Endometrium (tissue), 2 donors: ENCODE data around the gene CORO2A.
"Not testable (repeated sequence)": the region's sequence is repeated elsewhere in the genome, so short reads cannot be mapped to it uniquely, and the experiment has no call there.

ENCODE experiments used
- FAIRE-seq: peaks from 2 replicates; lab custom pipeline; 2012; peaks lifted over from hg19 to GRCh38; lab: Jason Lieb, UNC
- donor health status: control.
- donor health status: control.

Gene CORO2A

DNA sequence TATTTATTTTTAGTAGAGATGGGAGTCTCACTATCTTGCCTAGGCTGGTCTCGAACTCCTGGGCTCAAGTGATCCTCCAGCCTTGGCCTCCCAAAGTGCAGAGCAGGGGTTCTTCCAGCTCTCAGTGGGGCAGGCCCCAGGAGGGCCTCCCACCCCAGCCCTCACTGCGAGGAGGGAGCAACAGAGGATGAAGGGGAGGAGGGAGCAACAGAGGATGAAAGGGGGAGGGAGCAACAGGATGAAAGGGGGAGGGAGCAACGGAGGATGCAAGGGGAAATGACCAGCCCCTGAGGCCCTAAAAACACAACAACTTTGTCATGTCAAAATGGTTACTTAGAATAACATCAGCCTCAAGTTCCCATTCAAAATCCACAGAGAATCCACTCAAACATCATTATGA lies 83.4 kb downstream of the CORO2A start:
- no peak for FAIRE-seq

DNA sequence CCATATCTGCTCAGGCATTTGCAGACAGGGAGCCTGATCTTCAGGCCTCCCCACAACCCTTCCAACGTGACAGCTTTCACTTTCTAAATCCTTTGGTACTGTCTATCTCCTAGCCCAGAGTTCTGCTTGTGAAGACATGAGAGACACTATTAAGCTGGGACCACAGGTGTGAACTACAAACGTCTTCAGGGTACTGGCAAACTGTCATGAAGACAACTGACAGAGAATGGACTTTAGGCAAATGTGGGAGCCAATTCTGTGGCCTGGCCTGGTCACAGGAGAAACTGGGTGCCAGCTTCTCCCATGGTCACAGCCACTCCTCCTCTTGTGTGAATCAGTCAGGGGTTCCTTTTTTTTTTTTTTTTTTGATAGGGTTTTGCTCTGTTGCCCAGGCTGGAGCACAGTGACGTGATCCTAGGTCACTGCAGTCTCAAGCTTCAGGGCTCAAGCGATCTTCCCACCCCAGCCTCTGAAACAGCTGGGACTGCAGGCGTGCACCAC lies 83.9 kb downstream of the CORO2A start:
- no peak for FAIRE-seq

DNA sequence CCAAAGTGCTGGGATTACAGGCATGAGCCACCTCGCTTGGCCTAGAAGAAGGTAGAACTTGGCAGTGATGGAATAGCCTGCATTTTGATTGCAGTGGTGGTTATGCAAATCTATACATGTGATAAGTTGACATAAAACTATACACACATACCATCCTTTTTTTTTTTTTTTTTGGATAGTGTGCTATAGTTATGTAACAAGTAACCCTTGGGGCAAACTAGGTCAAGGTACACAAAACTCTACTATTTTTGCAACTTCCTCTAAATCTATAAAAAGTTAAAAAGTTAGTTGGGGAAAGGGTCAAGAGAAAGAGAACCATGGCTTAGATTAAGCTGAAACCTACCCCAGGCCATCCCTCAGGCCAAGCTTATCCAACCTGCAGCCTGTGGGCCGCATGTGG lies 84.5 kb downstream of the CORO2A start:
- FAIRE-seq: no peak

DNA sequence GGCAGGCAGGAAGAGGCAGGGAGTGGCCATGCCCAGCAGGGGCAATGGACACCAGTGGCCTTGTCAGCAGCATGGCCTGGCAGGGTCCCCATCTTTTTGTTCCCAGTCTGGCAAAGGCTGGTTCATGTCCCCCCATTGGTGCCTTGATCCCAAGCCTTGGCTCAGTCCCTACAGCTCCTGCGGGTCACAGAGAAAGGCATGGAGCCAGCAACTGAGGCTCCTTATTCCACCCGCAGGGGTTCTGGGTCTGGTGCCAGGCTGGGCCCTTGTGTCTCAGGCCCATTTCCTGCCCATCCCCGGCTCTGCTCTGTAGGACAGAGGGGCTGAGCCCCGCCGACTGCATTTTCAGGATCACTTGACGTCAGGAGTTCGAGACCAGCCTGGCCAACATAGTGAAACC lies 87.4 kb downstream of the CORO2A start:
- no peak for FAIRE-seq

DNA sequence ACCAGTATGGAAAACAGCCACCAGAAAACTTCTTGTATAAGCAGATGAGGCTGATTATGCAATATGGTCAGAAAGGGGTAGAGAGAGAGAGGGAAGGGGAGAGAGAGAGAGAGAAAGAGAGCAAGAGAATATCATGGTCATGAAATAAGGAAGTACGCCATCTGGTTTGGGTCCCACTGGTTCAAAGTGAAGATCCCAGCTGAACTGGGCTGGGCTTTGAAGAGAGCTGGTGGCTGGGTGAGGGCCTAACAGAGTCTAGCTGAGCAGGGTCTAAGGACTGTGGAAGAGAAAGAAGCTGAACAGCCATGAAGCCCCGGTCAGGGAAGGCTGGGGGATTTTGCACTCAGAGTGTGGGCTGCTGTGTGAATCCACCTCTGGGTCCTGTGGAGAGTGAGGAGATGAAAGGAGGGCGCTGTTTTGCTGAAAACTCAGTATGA lies 88.0 kb downstream of the CORO2A start:
- no peak for FAIRE-seq

DNA sequence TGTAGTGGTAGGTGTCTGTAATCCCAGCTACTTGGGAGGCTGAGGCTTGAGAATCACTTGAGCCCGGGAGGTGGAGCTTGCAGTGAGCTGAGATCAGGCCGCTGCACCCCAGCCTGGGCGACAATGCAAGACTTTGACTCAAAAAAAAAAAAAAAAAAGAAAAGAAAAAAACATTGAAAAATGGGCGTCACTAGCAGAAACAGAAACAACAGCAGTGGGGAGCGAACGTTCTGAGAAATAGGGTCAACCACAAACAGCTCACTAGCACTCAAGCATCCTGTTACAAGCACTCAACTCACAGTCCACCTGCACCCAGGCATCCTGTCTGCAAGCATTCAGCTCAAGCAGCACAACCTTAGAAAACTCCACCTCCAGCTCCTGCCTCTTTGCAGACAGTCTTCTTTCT lies 90.6 kb downstream of the CORO2A start:
- no peak for FAIRE-seq

DNA sequence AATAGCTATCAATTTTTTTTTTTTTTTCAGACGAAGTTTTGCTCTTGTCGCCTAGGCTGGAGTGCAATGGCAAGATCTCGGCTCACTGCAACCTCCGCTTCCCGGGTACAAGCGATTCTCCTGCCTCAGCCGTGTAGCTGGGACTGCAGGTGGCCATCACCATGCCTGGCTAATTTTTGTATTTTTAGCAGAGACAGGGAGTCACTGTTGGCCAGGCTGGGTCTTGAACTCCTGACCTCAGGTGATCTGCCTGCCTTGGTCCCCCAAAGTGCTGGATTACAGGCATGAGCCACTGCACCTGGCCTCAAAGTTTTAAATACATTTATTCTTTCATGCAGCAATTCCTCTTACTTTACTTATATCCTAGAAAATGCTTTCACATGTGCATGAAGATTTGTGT lies 91.0 kb downstream of the CORO2A start:
- FAIRE-seq: no peak

DNA sequence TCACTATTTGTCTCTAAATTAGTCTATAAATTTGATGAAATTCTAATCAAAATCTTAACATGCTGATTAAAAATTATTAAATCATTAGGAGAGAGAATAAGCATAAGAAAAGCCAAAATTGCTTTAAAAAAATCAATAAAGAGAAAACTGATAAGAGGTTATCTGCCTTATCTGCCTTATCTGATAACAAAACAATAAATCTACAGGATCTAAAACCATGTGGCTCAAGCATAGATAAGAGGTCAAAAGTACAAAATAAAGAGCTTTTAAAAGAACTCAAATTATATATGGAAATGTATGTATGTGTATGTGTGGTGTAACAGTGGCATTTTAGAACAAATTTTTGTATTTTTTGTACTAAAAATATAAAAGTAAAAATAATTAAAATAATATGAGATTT lies 92.0 kb downstream of the CORO2A start:
- no peak for FAIRE-seq

DNA sequence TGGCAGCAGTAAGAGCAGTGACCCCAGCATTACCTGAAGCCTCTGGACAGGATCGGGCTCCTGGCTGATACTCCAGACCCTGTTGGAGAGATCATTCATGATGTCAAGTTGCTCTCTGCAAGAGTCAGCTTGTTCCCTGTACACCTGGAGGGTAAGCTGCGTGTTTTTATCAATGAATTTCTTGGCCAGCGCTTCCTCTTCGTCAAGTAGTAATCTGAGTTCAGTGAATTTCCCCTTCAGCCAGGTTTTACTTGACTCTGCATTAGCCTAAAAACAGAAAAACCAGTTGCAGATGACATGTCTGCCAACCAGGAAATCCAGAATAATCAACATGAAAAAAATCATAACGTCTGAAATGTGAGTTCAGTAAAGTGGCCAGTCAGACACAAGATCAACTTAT lies 92.5 kb downstream of the CORO2A start:
- no peak for FAIRE-seq

DNA sequence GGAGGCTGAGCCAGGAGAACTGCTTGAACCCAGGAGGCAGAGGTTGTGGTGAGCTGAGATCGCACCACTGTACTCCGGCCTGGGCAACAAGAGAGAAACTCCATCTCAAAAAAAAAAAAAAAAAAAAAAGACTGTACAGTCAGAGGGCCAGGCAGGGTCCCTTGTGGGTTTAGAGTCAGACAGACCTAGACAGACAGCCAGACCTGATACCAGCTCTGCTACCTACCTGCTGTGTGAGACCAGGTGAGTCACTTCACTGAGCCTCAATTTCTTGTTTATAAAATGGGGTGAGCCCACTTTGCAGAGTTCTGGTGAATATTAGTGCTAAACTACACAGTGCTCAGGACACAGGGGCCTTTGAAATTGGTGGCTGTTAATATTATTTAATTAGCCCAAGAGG lies 93.1 kb downstream of the CORO2A start:
- FAIRE-seq: no peak

DNA sequence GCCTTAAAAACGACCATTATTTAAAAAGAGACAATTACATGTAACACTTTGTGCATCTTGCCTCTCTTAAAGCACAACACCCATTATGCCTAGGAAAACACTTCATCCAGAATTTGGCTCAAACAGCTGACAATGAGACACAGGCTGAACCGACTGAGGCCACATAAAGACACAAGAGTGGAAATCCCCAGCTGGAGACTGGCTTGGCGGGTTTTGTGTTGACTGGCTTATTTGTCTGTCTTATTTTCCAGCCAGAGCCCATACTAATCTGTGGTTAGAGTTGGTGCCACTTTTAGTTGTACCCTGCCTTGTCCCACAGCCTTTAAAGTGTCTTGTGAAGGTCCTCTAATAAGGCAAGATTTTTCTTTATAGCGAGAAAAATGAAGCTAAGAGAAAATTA lies 94.6 kb downstream of the CORO2A start:
- FAIRE-seq: no peak

DNA sequence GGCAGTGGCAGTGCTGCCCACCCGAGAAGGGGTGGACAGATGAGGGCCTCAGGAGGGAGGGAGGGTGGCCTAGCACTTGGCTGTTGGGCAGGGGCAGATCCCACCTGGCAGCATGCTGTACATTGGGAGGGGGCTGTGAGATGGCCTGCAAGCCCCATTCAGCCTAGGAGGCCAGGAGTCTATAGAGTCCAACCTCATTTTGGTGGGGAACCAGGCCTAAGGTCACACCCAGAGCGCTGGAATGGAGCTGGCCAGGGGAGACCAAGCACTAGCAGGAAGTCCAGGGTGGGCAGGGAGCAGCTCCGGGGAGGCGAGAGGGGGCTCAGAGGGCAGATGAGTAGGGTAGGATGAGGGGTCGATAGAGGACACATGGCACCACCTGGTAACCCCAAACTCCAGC lies 96.3 kb downstream of the CORO2A start:
- FAIRE-seq: no peak

DNA sequence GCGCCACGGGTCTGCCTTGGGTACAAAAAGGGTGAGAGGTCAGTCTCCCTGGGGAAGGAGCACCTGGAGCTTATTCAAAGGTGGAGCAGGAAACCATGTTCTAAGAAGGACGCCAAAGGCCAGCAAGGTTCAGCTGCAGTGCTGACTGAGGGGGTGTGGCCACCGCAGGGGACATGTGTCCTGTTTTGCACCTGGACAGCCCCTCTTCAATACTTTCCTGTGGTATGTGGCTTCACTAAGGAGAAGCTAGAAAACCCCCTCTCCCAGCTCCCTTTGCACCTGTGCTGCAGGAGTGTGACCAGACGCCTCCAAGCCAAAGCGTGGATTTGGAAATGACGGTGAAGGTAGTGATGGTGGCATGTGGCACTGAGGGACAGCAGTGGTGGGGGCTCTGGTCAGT lies 97.0 kb downstream of the CORO2A start:
- no peak for FAIRE-seq

DNA sequence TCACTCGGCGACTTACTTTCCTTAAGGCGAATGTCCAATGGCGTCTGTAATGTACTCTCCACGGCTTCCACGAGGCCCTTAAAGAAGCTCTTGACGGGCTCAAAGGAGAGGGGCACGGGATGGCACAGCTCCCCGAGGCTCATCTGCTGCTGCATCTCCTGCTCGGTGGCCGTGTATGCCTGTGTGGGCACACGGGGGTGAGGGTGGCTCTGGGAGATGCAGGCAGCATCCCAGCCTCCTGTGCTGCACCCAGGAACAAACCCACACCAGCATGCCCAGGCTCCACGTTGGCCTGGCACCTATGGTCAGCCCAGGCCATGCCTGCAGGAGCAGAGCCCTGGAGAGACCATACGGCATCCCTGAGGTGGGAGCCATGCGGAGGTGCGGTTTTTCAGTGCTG lies 97.6 kb downstream of the CORO2A start:
- no peak for FAIRE-seq

DNA sequence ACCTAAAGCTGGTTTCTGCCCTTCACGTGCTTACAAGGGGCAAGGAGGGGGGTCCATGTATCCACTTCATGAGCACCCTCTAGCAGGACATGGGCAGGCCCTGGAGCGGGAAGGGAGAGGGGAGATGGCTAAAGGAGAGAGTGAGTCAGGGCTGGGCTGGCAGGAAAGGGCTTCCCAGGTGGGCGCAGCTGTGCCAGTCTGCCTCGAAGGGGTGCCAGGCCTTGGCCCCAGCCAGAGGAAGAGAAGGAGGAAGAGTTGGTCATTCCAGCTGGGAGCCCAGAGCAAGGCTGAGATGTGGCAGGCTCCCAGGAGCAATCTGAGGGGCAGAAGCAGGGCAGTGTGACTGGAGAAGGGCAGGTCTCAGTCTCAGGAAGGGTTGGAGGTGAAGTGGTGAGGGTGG lies 98.1 kb downstream of the CORO2A start:
- no peak for FAIRE-seq

DNA sequence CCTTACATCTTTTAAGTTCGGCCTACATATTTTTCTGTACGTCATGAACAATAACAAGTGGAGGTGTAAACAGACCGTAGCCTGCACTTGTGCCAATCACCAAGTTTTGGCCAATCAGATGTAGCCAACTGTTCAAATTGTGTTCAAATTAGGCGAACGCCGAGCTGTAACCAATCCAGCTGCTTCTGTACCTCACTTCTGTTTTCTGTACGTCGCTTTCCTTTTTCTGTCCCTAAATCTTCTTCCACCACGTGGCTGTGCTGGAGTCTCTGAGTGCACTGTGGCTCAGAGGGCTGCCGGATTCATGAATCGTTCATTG lies 99.9 kb downstream of the CORO2A start:
- FAIRE-seq: no peak

DNA sequence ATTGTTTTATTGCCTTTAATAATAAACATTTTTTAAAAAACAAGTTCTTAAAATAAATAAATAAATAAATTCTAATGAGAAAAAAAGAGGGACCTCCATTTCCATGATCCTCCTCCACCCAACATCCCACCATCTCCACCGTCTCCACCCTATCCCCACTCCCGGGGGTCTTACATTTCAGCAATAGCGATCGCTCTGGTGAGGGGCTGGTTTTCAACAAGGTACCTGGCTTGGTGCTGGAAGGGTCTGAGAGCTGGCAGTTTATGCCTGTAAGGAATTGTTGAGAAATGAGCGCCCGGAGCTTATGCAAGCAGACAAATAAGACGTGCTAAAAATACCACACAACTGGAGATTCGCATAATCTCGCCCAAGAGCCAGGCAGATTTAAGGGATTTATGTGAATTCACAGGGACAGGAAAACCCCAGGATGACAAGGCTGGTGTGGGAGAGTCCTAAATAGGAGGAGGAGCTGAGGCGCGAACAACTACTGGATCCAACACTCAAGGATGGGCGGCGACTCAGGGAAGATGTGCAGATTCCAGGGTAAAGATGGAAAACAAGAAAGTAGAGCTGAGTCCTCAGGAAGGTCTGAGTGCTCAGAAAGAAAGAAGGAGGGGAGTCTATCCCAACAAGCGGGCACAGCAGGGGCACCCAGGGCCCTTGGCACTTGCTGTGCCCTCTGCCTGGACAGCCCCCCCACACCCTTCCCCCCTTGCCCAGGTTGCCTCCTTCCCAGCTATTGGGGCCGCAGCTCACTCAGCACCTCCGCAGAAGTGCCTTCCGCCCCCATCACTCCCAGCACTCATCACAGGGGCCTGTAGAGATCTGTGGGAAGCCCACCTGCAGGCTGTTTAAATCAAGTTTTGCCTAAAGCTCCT lies 100.5 kb downstream of the CORO2A start:
- FAIRE-seq: no peak

DNA sequence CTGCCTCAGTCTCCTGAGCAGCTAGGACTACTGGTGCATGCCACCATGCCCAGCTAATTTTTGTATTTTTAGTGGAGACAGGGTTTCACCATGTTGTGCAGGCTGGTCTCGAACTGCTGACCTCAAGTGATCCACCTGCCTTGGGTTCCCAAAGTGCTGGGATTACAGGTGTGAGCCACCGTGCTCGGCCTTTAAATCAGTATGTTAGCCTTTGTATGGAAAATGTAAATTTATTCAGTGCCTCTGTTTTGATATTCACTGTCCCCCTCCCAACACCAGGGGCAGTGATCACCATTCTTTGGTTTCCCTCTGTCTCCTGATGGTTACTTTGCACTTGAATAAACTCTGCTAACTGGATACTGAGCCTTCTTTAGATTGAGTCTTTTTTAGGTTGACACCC lies 101.8 kb downstream of the CORO2A start:
- not testable (repeated sequence) for FAIRE-seq

DNA sequence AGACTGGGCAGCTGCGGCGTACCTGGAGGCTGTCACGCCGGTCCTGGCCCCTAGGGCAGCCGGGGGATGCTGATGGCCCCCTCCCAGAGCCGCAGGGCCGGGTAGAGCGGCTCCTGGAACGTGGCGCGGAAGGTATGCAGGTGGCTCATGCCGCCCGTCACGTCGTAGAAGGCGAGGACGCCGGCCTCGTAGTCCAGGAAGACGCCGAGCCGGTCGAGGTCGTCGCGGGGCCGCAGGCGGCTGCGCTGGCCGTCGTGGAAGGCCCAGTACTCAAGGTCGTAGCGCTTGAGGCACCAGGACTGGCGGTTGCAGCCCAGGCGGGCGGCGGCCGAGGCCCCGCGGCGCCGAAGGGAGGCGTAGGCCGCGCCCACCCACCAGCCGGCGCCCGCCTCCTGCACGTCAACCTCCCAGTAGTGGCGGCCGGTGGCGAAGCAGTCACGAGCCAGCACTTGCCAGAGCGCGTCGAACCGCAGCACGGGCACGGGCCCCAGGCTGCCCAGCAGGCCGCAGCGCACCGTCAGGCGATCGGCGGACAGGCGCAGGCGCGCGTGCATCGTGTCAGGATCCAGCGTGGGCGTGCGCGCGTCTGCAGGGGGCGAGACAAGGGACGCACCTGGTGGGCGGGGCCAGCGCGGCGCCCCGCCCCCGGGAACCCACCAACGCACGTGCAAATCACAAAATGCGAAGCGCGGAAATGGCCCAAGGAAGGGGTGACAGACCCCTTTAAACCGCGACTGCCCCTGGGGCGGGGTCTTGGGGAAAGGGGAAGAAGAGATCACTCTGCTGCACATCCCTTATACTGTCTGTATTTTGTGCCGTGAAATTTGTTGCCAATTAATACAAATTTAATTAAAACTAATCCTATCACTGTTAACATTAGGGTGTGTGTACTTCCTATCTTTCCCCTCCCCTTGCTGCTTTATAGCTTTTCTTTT lies 104.8 kb downstream of the CORO2A start:
- no peak for FAIRE-seq

DNA sequence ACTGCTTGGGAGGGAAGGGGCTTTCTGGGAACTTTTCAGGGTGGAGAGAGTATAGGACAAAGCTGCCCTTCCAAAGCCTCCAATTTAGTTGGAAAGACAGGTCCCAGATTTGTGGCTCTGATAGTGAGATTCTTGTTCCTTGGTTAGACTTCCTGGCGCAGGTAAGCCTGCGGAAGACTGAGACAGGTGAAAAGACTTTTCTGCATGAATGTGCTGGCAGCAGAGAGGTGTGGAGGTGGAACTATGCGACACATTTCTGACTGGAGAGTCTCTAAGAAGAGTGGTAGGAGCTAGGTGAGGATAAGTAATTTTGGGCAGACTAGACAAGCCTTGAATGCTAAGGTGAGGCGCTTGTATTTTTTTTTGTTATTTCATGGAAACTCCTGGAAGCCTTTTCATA lies 106.0 kb downstream of the CORO2A start:
- FAIRE-seq: no peak

DNA sequence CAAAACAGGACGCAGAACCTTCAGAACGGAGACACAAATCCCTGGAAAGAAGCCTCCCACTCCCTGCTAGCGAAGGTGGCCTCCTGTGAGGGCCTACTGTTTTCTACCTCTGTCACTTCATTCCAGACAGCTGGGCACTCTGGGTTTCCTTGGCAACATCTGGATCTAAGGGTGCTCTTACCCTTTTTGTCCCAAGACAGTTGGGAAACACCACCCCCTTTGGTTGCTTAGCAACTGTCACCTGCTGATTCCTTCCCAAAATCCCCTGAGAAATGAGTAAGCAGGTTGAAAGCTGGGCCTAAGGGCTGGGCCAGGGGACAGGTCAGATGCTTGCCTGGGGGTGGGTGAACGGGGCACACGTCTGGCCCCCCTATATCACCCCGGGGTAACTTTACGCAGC lies 106.5 kb downstream of the CORO2A start:
- FAIRE-seq: no peak

DNA sequence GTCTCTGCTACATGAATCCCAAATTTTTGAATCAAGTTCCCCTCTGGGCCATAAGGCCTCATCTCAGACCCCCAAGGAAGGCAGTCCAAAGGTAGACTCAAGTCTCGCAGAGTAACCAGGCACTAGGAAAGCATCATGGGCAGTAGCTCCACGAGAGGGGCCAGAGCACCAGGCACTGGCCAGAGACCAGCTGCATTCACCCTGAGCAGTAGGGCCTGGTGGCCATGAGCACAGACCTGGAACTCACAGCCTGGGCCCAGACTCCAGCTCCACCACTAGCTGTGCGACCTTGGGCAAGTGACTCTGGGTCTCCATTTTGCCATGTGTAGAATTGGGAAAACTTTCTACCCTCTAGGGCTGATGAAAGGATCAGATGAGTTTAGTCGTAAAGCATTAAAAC lies 107.4 kb downstream of the CORO2A start:
- no peak for FAIRE-seq

DNA sequence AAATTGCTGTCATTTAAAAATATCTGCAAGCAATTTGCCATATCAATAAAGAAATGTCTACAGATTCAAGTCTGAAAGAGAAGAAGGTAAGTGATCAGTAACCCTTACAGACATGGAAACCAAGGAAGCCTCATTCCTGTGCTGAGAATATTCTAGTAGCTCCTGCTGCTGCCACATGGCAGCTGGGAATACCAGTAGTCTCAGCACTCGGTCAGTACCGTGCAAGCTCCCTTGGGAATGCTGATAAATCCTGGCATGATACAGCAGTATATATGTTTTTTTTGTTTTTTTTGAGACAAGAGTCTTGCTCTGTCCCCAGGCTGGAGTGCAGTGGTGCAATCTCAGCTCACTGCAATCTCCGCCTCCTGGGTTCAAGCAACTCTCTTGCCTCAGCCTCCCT lies 108.0 kb downstream of the CORO2A start:
- FAIRE-seq: no peak
